Ovary (tissue), 9 donors: ENCODE results near the gene GAPDH. TPM values are rescaled to one million over a fixed set of nuclear protein-coding genes. Genes with fewer than 3 reads are reported as not detected.
A peak's percentile ranks its signal among the peaks of the same experiment; 100 is the strongest.
"Not testable (repeated sequence)": the region's sequence is repeated elsewhere in the genome, so short reads cannot be mapped to it uniquely, and the experiment has no call there.

ENCODE experiments used
- DNase-seq, 5 donors: peaks; one replicate each; pipeline ENCODE4 v3.0.0-alpha.2; 2019 to 2020
- H3K27ac ChIP-seq, 2 donors: fragments of 200-600 bp; one replicate each; pipeline versions ENCODE4 v1.5.1 to v1.8.0; 2019 to 2022
- H3K27me3 ChIP-seq: fragments of 200-600 bp; one replicate; pipeline ENCODE4 v1.8.0; 2022
- H3K36me3 ChIP-seq: fragments of 200-600 bp; sonication (generic); one replicate; pipeline ENCODE4 v1.5.1; 2019
- H3K4me1 ChIP-seq: one replicate; pipeline ENCODE4 v1.8.1; 2013; ENCODE audit warnings: mild to moderate bottlenecking, moderate library complexity; ENCODE audit not compliant: insufficient read depth
- H3K4me3 ChIP-seq: fragments of 200-600 bp; sonication (generic); one replicate; pipeline ENCODE4 v1.5.1; 2017
- H3K9me3 ChIP-seq, 2 donors: fragments of 200-600 bp in 1 of 2; sonication (generic) in 1 of 2; one replicate each; pipeline versions ENCODE4 v1.5.1 to v1.8.1; 2013 to 2019; ENCODE audit warnings: mild to moderate bottlenecking in 1 of 2, moderate library complexity in 1 of 2
- CTCF ChIP-seq, 3 donors: fragments of 450-650 bp in 2 of 3; fragments of 200-600 bp in 1 of 3; IDR thresholded peaks; one replicate each; pipeline versions ENCODE4 v1.5.1 to v1.8.0; 2016 to 2022; ENCODE audit warnings: antibody characterized with exemption in 3 of 3, mild to moderate bottlenecking in 1 of 3
- EP300 ChIP-seq: sonication (generic); formaldehyde crosslinking; IDR thresholded peaks from one replicate; pipeline ENCODE4 v1.6.1; 2017; ENCODE audit warnings: antibody characterized with exemption
- POLR2A ChIP-seq: fragments of 450-650 bp; IDR thresholded peaks from one replicate; pipeline ENCODE4 v1.6.1; 2017; ENCODE audit warnings: antibody characterized with exemption, mild to moderate bottlenecking, moderate library complexity
- WGBS, 3 donors: extraction: QIAGEN DNeasy Blood & Tissue Kit in 1 of 3; methylation state at CpG; one replicate each; pipeline versions ENCODE4 v1.1.5 to v1.1.7; 2013 to 2017; 5-methylcytosine and 5-hydroxymethylcytosine counted together
- intact Hi-C, 4 donors: fragments of 100-400 bp; cut with DNase I; formaldehyde crosslinking; loops; one replicate each; pipeline versions ENCODE4 v1.11.0 to v1.15.1; 2022 to 2023
- polyA plus RNA-seq, 2 donors: library from polyadenylated mRNA; stranded (reverse); fragments of 200-250 nt in 1 of 2; fragments of 350-450 nt in 1 of 2; fragmentation: Illumina TruSeq in 1 of 2; extraction: RNeasy Lipid Tissue Mini Kit (QIAGEN cat#74804) in 1 of 2; gene quantifications; one replicate each; pipeline ENCODE4 v1.2.3, GENCODE V29; 2013 to 2014
- total RNA-seq, 7 donors: library from RNA; depleted of rRNA in 2 of 7; stranded (reverse); fragments of >200 nt in 2 of 7; fragmentation: NEBNext Ultra II Directional in 3 of 7; extraction: Animal tissue kit (Norgen Biotek cat#: 25700) in 3 of 7; gene quantifications; one replicate each; pipeline versions ENCODE4 v1.1.0 to v1.2.4, GENCODE V29; 2016 to 2023
- donor health status: DM: no; HTN: no; CAD: no; lungs with moderate emphysema.
- donor health status: DM: no; HTN: no; CAD: no.
- donor health status: Bipolar disorder and iron deficiency.
- donor health status: DM: yes; HTN: yes; CAD: no.
- donor health status: DM: no; HTN: no; CAD: no.
- donor health status: DM: yes; HTN: yes; CAD: no.

GAPDH gene
- total and polyA plus RNA-seq, 9 donors: 661 to 1,442 (median 1,247) TPM

GRCh38 chr12:6556857-6557256 lies 22.5 kb downstream of the GAPDH start:
- TF ChIP-seq POLR2A (no peak), CTCF (IDR thresholded peaks at IDR 0.05) (no peak), EP300 (no peak)
- Histone ChIP-seq H3K9me3 (no peaks in the 10 kb centered on the region), H3K4me3 (no peak overlapping the region), H3K27me3 (no peaks in the 10 kb centered on the region), H3K4me1 (peaks cover 17% of the 10 kb centered on the region), H3K36me3 (no peaks in the 10 kb centered on the region), H3K27ac (no peak overlapping the region)
- 72 to 85% (median 75%) methylated on average over 4 of the region's 4 CpGs for WGBS, 3 donors
- no peak for DNase-seq
- intact Hi-C loops: loop anchor here in 1 of 4 donors (10.0 kb wide), 1 partner anchor 218 kb away; the partner anchor contains the start of gene LAG3

- H3K27me3 ChIP-seq, H3K27ac ChIP-seq, H3K9me3 ChIP-seq, H3K4me1 ChIP-seq, H3K36me3 ChIP-seq, DNase-seq, H3K4me3 ChIP-seq: not testable (repeated sequence)
- intact Hi-C loops: loop anchor here in 1 of 4 donors (10.0 kb wide), 1 partner anchor 217 kb away; the partner anchor contains the start of gene LAG3
- 70 to 76% (median 70%) methylated on average over 14 of the region's 14 CpGs for WGBS, 3 donors
Measured at GRCh38 chr12:6558014-6558760, 23.9 kb downstream of the GAPDH start.

- Histone ChIP-seq H3K4me1 (peaks cover 2% of the 10 kb centered on the region), H3K4me3 (no peak overlapping the region), H3K9me3 (no peaks in the 10 kb centered on the region), H3K27ac (no peak overlapping the region), H3K36me3 (no peaks in the 10 kb centered on the region), H3K27me3 (no peaks in the 10 kb centered on the region)
- TF ChIP-seq POLR2A: no peak
- no peak for TF ChIP-seq CTCF (IDR thresholded peaks at IDR 0.05)
- no peak for TF ChIP-seq EP300
- intact Hi-C loops: loop anchor here in 1 of 4 donors (10.0 kb wide), 1 partner anchor 215 kb away; the partner anchor contains the start of gene LAG3
- WGBS, 3 donors: 87 to 96% (median 88%) methylated on average over 1 of the region's 1 CpG
- no peak for DNase-seq
Measured at GRCh38 chr12:6559500-6559899, 25.2 kb downstream of the GAPDH start.

- no peak overlapping the region for H3K27ac ChIP-seq
- no peaks in the 10 kb centered on the region for H3K27me3 ChIP-seq
- no peaks in the 10 kb centered on the region for H3K4me1 ChIP-seq
- H3K9me3 ChIP-seq: no peaks in the 10 kb centered on the region
- 81 to 91% (median 85%) methylated on average over 13 of the region's 13 CpGs for WGBS, 3 donors
- intact Hi-C loops: loop anchor here in 2 of 4 donors (10.0 kb wide), 2 partner anchors 84 to 94 kb away; partner anchors contain the start of gene ACRBP (in 1 of the 2)
- TF ChIP-seq POLR2A: no peak
- peak in 1 of 5 donors; percentile 16 for DNase-seq
- no peak overlapping the region for H3K4me3 ChIP-seq
- H3K36me3 ChIP-seq: no peaks in the 10 kb centered on the region
Measured at GRCh38 chr12:6560501-6561205, 26.3 kb downstream of the GAPDH start.

- peak in 2 of 5 donors; percentile 13 to 26 for DNase-seq
- no peak overlapping the region for H3K4me3 ChIP-seq
- TF ChIP-seq POLR2A: no peak
- no peak for TF ChIP-seq EP300
- TF ChIP-seq CTCF (IDR thresholded peaks at IDR 0.05): no peak
- H3K4me1 ChIP-seq: peaks cover 4% of the 10 kb centered on the region
- WGBS, 3 donors: 90 to 95% (median 91%) methylated on average over 10 of the region's 10 CpGs
- intact Hi-C loops: loop anchor here in 2 of 4 donors (10.0 kb wide), 2 partner anchors 82 to 92 kb away; partner anchors contain the start of gene ACRBP (in 1 of the 2)
- H3K36me3 ChIP-seq: no peaks in the 10 kb centered on the region
- no peaks in the 10 kb centered on the region for H3K27me3 ChIP-seq
- no peaks in the 10 kb centered on the region for H3K9me3 ChIP-seq
- H3K27ac ChIP-seq: no peak overlapping the region
Measured at GRCh38 chr12:6562881-6563280, 28.6 kb downstream of the GAPDH start.
